Measurements from ENCODE around the gene SPATA19. TPM values are rescaled to one million over a fixed set of nuclear protein-coding genes. Genes with fewer than 3 reads are reported as not detected.

Gene SPATA19
- total and polyA plus RNA-seq, 2 of the 4 experiments (the other 2 are of a cell fraction) = not detected

DNA sequence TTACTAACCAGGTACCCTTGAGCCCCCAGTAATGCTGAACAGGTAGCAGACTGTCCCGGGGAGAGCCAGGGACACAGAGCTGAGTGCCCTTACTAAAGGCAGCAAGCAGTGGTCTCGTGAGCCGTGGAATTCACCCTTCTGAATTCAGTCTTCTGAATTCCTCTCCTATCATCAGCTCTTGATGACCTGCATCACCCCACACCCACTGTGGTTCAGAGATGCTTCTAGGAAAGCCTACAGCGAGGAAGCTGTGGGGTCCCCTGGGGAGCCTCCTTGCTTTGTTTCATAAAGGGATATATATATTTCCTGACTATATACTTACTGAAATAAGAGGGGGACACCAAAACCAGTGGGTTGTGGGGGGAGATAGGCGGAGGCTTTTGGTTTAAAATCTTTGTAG, 2.6 kb downstream of the SPATA19 start:
- H4K20me1 ChIP-seq (ENCODE audit: insufficient read depth, low read length) = no peaks in the 10 kb centered on the region
- no TSS peak for BruUV-seq (replicated peaks)
- no peak overlapping the region for H3K4me3 ChIP-seq (ENCODE audit: insufficient read depth, low read depth, low read length)
- H3K9me1 ChIP-seq (ENCODE audit: insufficient read depth, low read length) = no peaks in the 10 kb centered on the region
- H2BK15ac ChIP-seq (ENCODE audit: low read depth, low read length) = no peak overlapping the region
- ChIA-PET POLR2A (ENCODE audit: unreplicated experiment) (no interaction called here), CTCF (no interaction called here)
- no peak overlapping the region for H2BK20ac ChIP-seq (ENCODE audit: low read depth, low read length)
- dilution Hi-C loops (cut with HindIII; ENCODE audit: low sequenced_read_pairs, unreplicated experiment) (no loop called here), intact Hi-C loops (cut with micrococcal nuclease) (no loop called here), in situ Hi-C loops (cut with MboI; ENCODE audit: low sequenced_read_pairs) (no loop called here)
- no peak overlapping the region for H4K5ac ChIP-seq (ENCODE audit: low read depth, low read length)
- H3K9me3 ChIP-seq (ENCODE audit: control insufficient read depth, insufficient read depth, low read length) = peaks cover 32% of the 10 kb centered on the region
- no peak overlapping the region for H3K27ac ChIP-seq (ENCODE audit: insufficient read depth, low read length)
- no peaks in the 10 kb centered on the region for H3K4me1 ChIP-seq (ENCODE audit: control insufficient read depth, insufficient read depth, low read length)
- TF ChIP-seq MAZ (IDR thresholded peaks at IDR 0.05; ENCODE audit: borderline replicate concordance, low read depth, low read length) = no peak
- TF ChIP-seq RCOR1 (IDR thresholded peaks at IDR 0.05; ENCODE audit: insufficient replicate concordance, low read length) = no peak
- no peak for TF ChIP-seq CEBPB (IDR thresholded peaks at IDR 0.05; ENCODE audit: low read depth, low read length)
- TF ChIP-seq SMC3 (IDR thresholded peaks at IDR 0.05; ENCODE audit: low read depth, low read length) = no peak
- TF ChIP-seq MXI1 (IDR thresholded peaks at IDR 0.05; ENCODE audit: borderline replicate concordance, low read depth, low read length) = no peak
- TF ChIP-seq FOS (IDR thresholded peaks at IDR 0.05; ENCODE audit: low read depth, low read length) = no peak
- no peak for TF ChIP-seq RAD21 (IDR thresholded peaks at IDR 0.05; ENCODE audit: low read length)
- TF ChIP-seq, protein P1, sequence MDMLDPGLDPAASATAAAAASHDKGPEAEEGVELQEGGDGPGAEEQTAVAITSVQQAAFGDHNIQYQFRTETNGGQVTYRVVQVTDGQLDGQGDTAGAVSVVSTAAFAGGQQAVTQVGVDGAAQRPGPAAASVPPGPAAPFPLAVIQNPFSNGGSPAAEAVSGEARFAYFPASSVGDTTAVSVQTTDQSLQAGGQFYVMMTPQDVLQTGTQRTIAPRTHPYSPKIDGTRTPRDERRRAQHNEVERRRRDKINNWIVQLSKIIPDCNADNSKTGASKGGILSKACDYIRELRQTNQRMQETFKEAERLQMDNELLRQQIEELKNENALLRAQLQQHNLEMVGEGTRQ (IDR thresholded peaks at IDR 0.05; ENCODE audit: low read depth, low read length) = no peak
- no peak for TF ChIP-seq MAFK (IDR thresholded peaks at IDR 0.05; ENCODE audit: low read depth, low read length)
- TF ChIP-seq BHLHE40 (IDR thresholded peaks at IDR 0.05; ENCODE audit: low read depth, low read length) = no peak
- TF ChIP-seq CHD1 (IDR thresholded peaks at IDR 0.05; ENCODE audit: low read depth, low read length) = no peak
- TF ChIP-seq POLR2A (IDR thresholded peaks at IDR 0.05; ENCODE audit: low read depth, low read length) = no peak
- no peak for TF ChIP-seq NFE2L2 (IDR thresholded peaks at IDR 0.05; ENCODE audit: low read depth, low read length)
- no peak for TF ChIP-seq RFX5 (IDR thresholded peaks at IDR 0.05; ENCODE audit: low read depth, low read length)
- H2AK9ac ChIP-seq (replicated peaks; ENCODE audit: low read depth, low read length, poor library complexity) = no peak overlapping the region
- H3K79me1 ChIP-seq (ENCODE audit: low read depth in 1 of 2, low read length in 2 of 2) = no peaks in the 10 kb centered on the region
- H3K14ac ChIP-seq (replicated peaks; ENCODE audit: low read depth, low read length) = no peak overlapping the region
- no peak overlapping the region for H2AK5ac ChIP-seq (ENCODE audit: low read depth, low read length)
- no peaks in the 10 kb centered on the region for H3K36me3 ChIP-seq (ENCODE audit: control insufficient read depth, insufficient read depth, low read length)
- no peak overlapping the region for H3K23ac ChIP-seq (ENCODE audit: low read depth, low read length)
- WGBS, 2 experiments (ENCODE audit: extremely low coverage in 2 of 2, insufficient read length in 1 of 2) = 0% methylated on average over 1 of the region's 5 CpGs; no CpG with 5 or more reads in 1 of the 2 experiments
- H3K4ac ChIP-seq (ENCODE audit: low read depth, low read length) = no peak overlapping the region
- H2BK5ac ChIP-seq (ENCODE audit: low read depth, low read length, poor library complexity, severe bottlenecking) = no peak overlapping the region
- no peak overlapping the region for H4K8ac ChIP-seq (ENCODE audit: low read depth in 2 of 2, low read length in 2 of 2)
- H4K91ac ChIP-seq (ENCODE audit: insufficient read depth, low read depth, low read length) = no peak overlapping the region
- H3K27me3 ChIP-seq (ENCODE audit: control insufficient read depth, insufficient read depth, low read length) = no peaks in the 10 kb centered on the region
- H2BK120ac ChIP-seq (ENCODE audit: low read depth, low read length) = no peak overlapping the region
- H3K4me2 ChIP-seq (ENCODE audit: low read depth, low read length) = no peak overlapping the region
- no peak overlapping the region for H3K56ac ChIP-seq (ENCODE audit: extremely low read depth, insufficient read depth, low read length)
- H3K9ac ChIP-seq (ENCODE audit: low read depth, low read length) = no peak overlapping the region
- H3K18ac ChIP-seq (ENCODE audit: low read depth, low read length) = no peak overlapping the region
- H2AFZ ChIP-seq (replicated peaks; ENCODE audit: low read length, poor library complexity) = no peak overlapping the region
- no peak for ATAC-seq (ENCODE audit: low read depth)
- no peak for DNase-seq
